ENCODE measurements around the gene DNAL1.
"Not testable (repeated sequence)": the region's sequence is repeated elsewhere in the genome, so short reads cannot be mapped to it uniquely, and the experiment has no call there.

The DNAL1 gene

GRCh38 chr14:73645248-73645610 lies 443 bp downstream of the DNAL1 start:
- peak overlapping the region; percentile 86 for H3K27ac ChIP-seq (ENCODE audit: low read depth, low read length)

GRCh38 chr14:73651005-73651404 lies 6.2 kb downstream of the DNAL1 start:
- H3K4me1 ChIP-seq (ENCODE audit: insufficient read depth, low read length), result no peaks in the 10 kb centered on the region
- H3K27me3 ChIP-seq (ENCODE audit: control insufficient read depth in 1 of 2, insufficient read depth in 2 of 2, low read length in 2 of 2), result no peaks in the 10 kb centered on the region
- no peaks in the 10 kb centered on the region for H3K9me3 ChIP-seq (ENCODE audit: low read length)
- no peak overlapping the region for H3K4me3 ChIP-seq (ENCODE audit: low read depth in 1 of 2, low read length in 2 of 2)
- H3K9ac ChIP-seq (ENCODE audit: low read length), result no peak overlapping the region
- H3K27ac ChIP-seq (ENCODE audit: low read depth, low read length), result no peak overlapping the region
- H3K36me3 ChIP-seq (ENCODE audit: insufficient read depth, low read length), result no peaks in the 10 kb centered on the region

More at GRCh38 chr14:73645248-73645610, 443 bp downstream of the DNAL1 start:
- H3K9ac ChIP-seq (ENCODE audit: low read length), result peak overlapping the region; percentile 63
- H3K27me3 ChIP-seq (ENCODE audit: control insufficient read depth in 1 of 2, insufficient read depth in 2 of 2, low read length in 2 of 2), result no peaks in the 10 kb centered on the region
- H3K4me1 ChIP-seq (ENCODE audit: insufficient read depth, low read length), result peaks cover 8% of the 10 kb centered on the region
- H3K36me3 ChIP-seq (ENCODE audit: insufficient read depth, low read length), result no peaks in the 10 kb centered on the region
- no peaks in the 10 kb centered on the region for H3K9me3 ChIP-seq (ENCODE audit: low read length)
- H3K4me3 ChIP-seq (ENCODE audit: low read depth in 1 of 2, low read length in 2 of 2), result peak overlapping the region; percentile 72 to 93

GRCh38 chr14:73655851-73656250 lies 11.1 kb downstream of the DNAL1 start:
- Histone ChIP-seq H3K27ac (ENCODE audit: low read depth, low read length) (no peak overlapping the region), H3K9ac (ENCODE audit: low read length) (no peak overlapping the region), H3K36me3 (ENCODE audit: insufficient read depth, low read length) (no peaks in the 10 kb centered on the region), H3K4me1 (ENCODE audit: insufficient read depth, low read length) (no peaks in the 10 kb centered on the region), H3K4me3 (ENCODE audit: low read depth in 1 of 2, low read length in 2 of 2) (no peak overlapping the region), H3K27me3 (ENCODE audit: control insufficient read depth in 1 of 2, insufficient read depth in 2 of 2, low read length in 2 of 2) (no peaks in the 10 kb centered on the region), H3K9me3 (ENCODE audit: low read length) (no peaks in the 10 kb centered on the region)

GRCh38 chr14:73659202-73659601 lies 14.4 kb downstream of the DNAL1 start:
- H3K9ac ChIP-seq (ENCODE audit: low read length); H3K4me3 ChIP-seq (ENCODE audit: low read depth in 1 of 2, low read length in 2 of 2); H3K4me1 ChIP-seq (ENCODE audit: insufficient read depth, low read length); H3K27me3 ChIP-seq (ENCODE audit: control insufficient read depth in 1 of 2, insufficient read depth in 2 of 2, low read length in 2 of 2); H3K36me3 ChIP-seq (ENCODE audit: insufficient read depth, low read length); H3K27ac ChIP-seq (ENCODE audit: low read depth, low read length); H3K9me3 ChIP-seq (ENCODE audit: low read length): not testable (repeated sequence)

- Histone ChIP-seq H3K4me1 (ENCODE audit: insufficient read depth, low read length) (no peaks in the 10 kb centered on the region), H3K27me3 (ENCODE audit: control insufficient read depth in 1 of 2, insufficient read depth in 2 of 2, low read length in 2 of 2) (no peaks in the 10 kb centered on the region), H3K36me3 (ENCODE audit: insufficient read depth, low read length) (no peaks in the 10 kb centered on the region), H3K9ac (ENCODE audit: low read length) (no peak overlapping the region), H3K27ac (ENCODE audit: low read depth, low read length) (no peak overlapping the region), H3K9me3 (ENCODE audit: low read length) (no peaks in the 10 kb centered on the region), H3K4me3 (ENCODE audit: low read depth in 1 of 2, low read length in 2 of 2) (no peak overlapping the region)
Observed at GRCh38 chr14:73660511-73660910, 15.7 kb downstream of the DNAL1 start.

GRCh38 chr14:73661872-73662271 lies 17.1 kb downstream of the DNAL1 start:
- Histone ChIP-seq H3K9me3 (ENCODE audit: low read length) (no peaks in the 10 kb centered on the region), H3K36me3 (ENCODE audit: insufficient read depth, low read length) (no peaks in the 10 kb centered on the region), H3K27me3 (ENCODE audit: control insufficient read depth in 1 of 2, insufficient read depth in 2 of 2, low read length in 2 of 2) (no peaks in the 10 kb centered on the region), H3K27ac (ENCODE audit: low read depth, low read length) (no peak overlapping the region), H3K4me3 (ENCODE audit: low read depth in 1 of 2, low read length in 2 of 2) (no peak overlapping the region), H3K9ac (ENCODE audit: low read length) (no peak overlapping the region), H3K4me1 (ENCODE audit: insufficient read depth, low read length) (no peaks in the 10 kb centered on the region)

- no peak overlapping the region for H3K27ac ChIP-seq (ENCODE audit: low read depth, low read length)
Observed at GRCh38 chr14:73662487-73662943, 17.7 kb downstream of the DNAL1 start.

GRCh38 chr14:73663548-73664212 lies 18.9 kb downstream of the DNAL1 start:
- Histone ChIP-seq H3K27ac (ENCODE audit: low read depth, low read length) (no peak overlapping the region), H3K9me3 (ENCODE audit: low read length) (no peaks in the 10 kb centered on the region), H3K36me3 (ENCODE audit: insufficient read depth, low read length) (no peaks in the 10 kb centered on the region), H3K9ac (ENCODE audit: low read length) (no peak overlapping the region), H3K27me3 (ENCODE audit: control insufficient read depth in 1 of 2, insufficient read depth in 2 of 2, low read length in 2 of 2) (no peaks in the 10 kb centered on the region), H3K4me1 (ENCODE audit: insufficient read depth, low read length) (no peaks in the 10 kb centered on the region), H3K4me3 (ENCODE audit: low read depth in 1 of 2, low read length in 2 of 2) (no peak overlapping the region)

More at GRCh38 chr14:73662487-73662943, 17.7 kb downstream of the DNAL1 start:
- H3K9me3 ChIP-seq (ENCODE audit: low read length), result no peaks in the 10 kb centered on the region
- no peak overlapping the region for H3K9ac ChIP-seq (ENCODE audit: low read length)
- H3K27me3 ChIP-seq (ENCODE audit: control insufficient read depth in 1 of 2, insufficient read depth in 2 of 2, low read length in 2 of 2), result no peaks in the 10 kb centered on the region
- no peak overlapping the region for H3K4me3 ChIP-seq (ENCODE audit: low read depth in 1 of 2, low read length in 2 of 2)
- no peaks in the 10 kb centered on the region for H3K4me1 ChIP-seq (ENCODE audit: insufficient read depth, low read length)
- H3K36me3 ChIP-seq (ENCODE audit: insufficient read depth, low read length), result no peaks in the 10 kb centered on the region

- Histone ChIP-seq H3K36me3 (ENCODE audit: insufficient read depth, low read length) (no peaks in the 10 kb centered on the region), H3K4me3 (ENCODE audit: low read depth in 1 of 2, low read length in 2 of 2) (no peak overlapping the region), H3K4me1 (ENCODE audit: insufficient read depth, low read length) (no peaks in the 10 kb centered on the region), H3K27me3 (ENCODE audit: control insufficient read depth in 1 of 2, insufficient read depth in 2 of 2, low read length in 2 of 2) (no peaks in the 10 kb centered on the region), H3K9ac (ENCODE audit: low read length) (no peak overlapping the region), H3K9me3 (ENCODE audit: low read length) (no peaks in the 10 kb centered on the region), H3K27ac (ENCODE audit: low read depth, low read length) (no peak overlapping the region)
Observed at GRCh38 chr14:73665130-73665529, 20.3 kb downstream of the DNAL1 start.

GRCh38 chr14:73666583-73666982 lies 21.8 kb downstream of the DNAL1 start:
- Histone ChIP-seq H3K4me3 (ENCODE audit: low read depth in 1 of 2, low read length in 2 of 2) (no peak overlapping the region), H3K36me3 (ENCODE audit: insufficient read depth, low read length) (no peaks in the 10 kb centered on the region), H3K9me3 (ENCODE audit: low read length) (no peaks in the 10 kb centered on the region), H3K4me1 (ENCODE audit: insufficient read depth, low read length) (no peaks in the 10 kb centered on the region), H3K9ac (ENCODE audit: low read length) (no peak overlapping the region), H3K27me3 (ENCODE audit: control insufficient read depth in 1 of 2, insufficient read depth in 2 of 2, low read length in 2 of 2) (no peaks in the 10 kb centered on the region), H3K27ac (ENCODE audit: low read depth, low read length) (no peak overlapping the region)

GRCh38 chr14:73667854-73668253 lies 23.1 kb downstream of the DNAL1 start:
- no peaks in the 10 kb centered on the region for H3K36me3 ChIP-seq (ENCODE audit: insufficient read depth, low read length)
- H3K9ac ChIP-seq (ENCODE audit: low read length), result no peak overlapping the region
- H3K27ac ChIP-seq (ENCODE audit: low read depth, low read length), result no peak overlapping the region
- no peak overlapping the region for H3K4me3 ChIP-seq (ENCODE audit: low read depth in 1 of 2, low read length in 2 of 2)
- H3K27me3 ChIP-seq (ENCODE audit: control insufficient read depth in 1 of 2, insufficient read depth in 2 of 2, low read length in 2 of 2), result no peaks in the 10 kb centered on the region
- H3K4me1 ChIP-seq (ENCODE audit: insufficient read depth, low read length), result no peaks in the 10 kb centered on the region
- H3K9me3 ChIP-seq (ENCODE audit: low read length), result no peaks in the 10 kb centered on the region

GRCh38 chr14:73674986-73675385 lies 30.2 kb downstream of the DNAL1 start:
- no peaks in the 10 kb centered on the region for H3K4me1 ChIP-seq (ENCODE audit: insufficient read depth, low read length)
- H3K9me3 ChIP-seq (ENCODE audit: low read length), result no peaks in the 10 kb centered on the region
- no peak overlapping the region for H3K27ac ChIP-seq (ENCODE audit: low read depth, low read length)
- no peaks in the 10 kb centered on the region for H3K27me3 ChIP-seq (ENCODE audit: control insufficient read depth in 1 of 2, insufficient read depth in 2 of 2, low read length in 2 of 2)
- H3K36me3 ChIP-seq (ENCODE audit: insufficient read depth, low read length), result no peaks in the 10 kb centered on the region
- H3K4me3 ChIP-seq (ENCODE audit: low read depth in 1 of 2, low read length in 2 of 2), result no peak overlapping the region
- H3K9ac ChIP-seq (ENCODE audit: low read length), result no peak overlapping the region

All from muscle layer of colon (tissue), 2 donors.